Activated naive CD4-positive, alpha-beta T cell treated with anti-CD3 and anti-CD28 coated beads, Interleukin-2, amount 10 ng/mL, durations not matched to agents 7 days and 5 days (primary cell): Measurements from ENCODE around the gene GJA9.
"Not testable (repeated sequence)": the region's sequence is repeated elsewhere in the genome, so short reads cannot be mapped to it uniquely, and the experiment has no call there.

Experiments used
- CTCF ChIA-PET: fragments of 350-600 bp; sonication (Branson Sonifier 250); formaldehyde crosslinking; loops from one replicate; lab custom pipeline; 2021; ENCODE audit warnings: antibody characterized with exemption; lab: Charles Lee
- DNase-seq: peaks from one replicate; pipeline ENCODE4 v3.0.0-alpha.2; 2020
- H3K27ac Mint-ChIP-seq: one replicate; pipeline ENCODE4 v1.8.0; 2021; ENCODE audit warnings: mild to moderate bottlenecking, moderate library complexity, mixed read lengths
- H3K27me3 Mint-ChIP-seq: one replicate; pipeline ENCODE4 v1.8.0; 2021; ENCODE audit warnings: mild to moderate bottlenecking, mixed read lengths
- H3K36me3 Mint-ChIP-seq: one replicate; pipeline ENCODE4 v1.8.0; 2021; ENCODE audit warnings: mixed read lengths
- H3K4me1 Mint-ChIP-seq: one replicate; pipeline ENCODE4 v1.8.0; 2021; ENCODE audit warnings: mixed read lengths
- H3K4me3 Mint-ChIP-seq: one replicate; pipeline ENCODE4 v1.8.0; 2021; ENCODE audit warnings: mild to moderate bottlenecking, moderate library complexity, mixed read lengths
- H3K9me3 Mint-ChIP-seq: one replicate; pipeline ENCODE4 v1.8.0; 2021; ENCODE audit warnings: mixed read lengths

Gene GJA9

DNA sequence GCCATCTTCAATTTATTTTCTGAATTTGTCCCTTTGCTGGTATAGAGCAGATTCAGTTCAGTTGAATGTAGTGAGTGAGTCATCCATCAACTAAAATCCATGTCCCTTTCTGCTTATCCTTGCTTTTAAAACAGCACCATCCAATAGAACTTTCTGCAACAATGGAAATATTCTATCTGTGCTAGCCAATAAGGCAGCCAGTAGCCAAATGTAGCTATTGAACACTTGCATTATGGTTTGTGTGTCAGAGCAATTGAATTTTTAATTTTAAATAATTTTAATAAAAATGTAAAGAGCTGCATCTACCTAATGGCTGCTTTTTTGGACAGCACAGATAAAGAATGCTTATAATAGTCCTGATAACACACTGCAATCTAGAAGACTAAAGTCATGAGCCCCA is at the start of gene GJA9:
Gene GJA9 (minus strand): TSS at position 101 of the 400 bp plus-strand sequence. CDS start 5,489 bp downstream, outside the sequence.
- Mint-ChIP-seq H3K36me3 (no peaks in the 10 kb centered on the region), H3K27me3 (no peaks in the 10 kb centered on the region), H3K9me3 (no peaks in the 10 kb centered on the region), H3K4me1 (no peaks in the 10 kb centered on the region), H3K4me3 (no peak within 1 kb of the TSS), H3K27ac (no peak within 1 kb of the TSS)
- DNase-seq, result no peak
- CTCF ChIA-PET, result interaction anchor here (0.6 kb wide), 1 partner anchor 60 kb away, joined by 3 read pairs; no protein-coding TSS in a partner anchor

GRCh38 chr1:38929476-38929875 is 48.1 kb upstream of the GJA9 start:
- CTCF ChIA-PET, result no interaction called here
- Mint-ChIP-seq H3K4me3 (no peak overlapping the region), H3K27me3 (no peaks in the 10 kb centered on the region), H3K4me1 (peaks cover 2% of the 10 kb centered on the region), H3K36me3 (no peaks in the 10 kb centered on the region), H3K9me3 (no peaks in the 10 kb centered on the region), H3K27ac (no peak overlapping the region)
- DNase-seq, result no peak

- H3K9me3 Mint-ChIP-seq, result no peaks in the 10 kb centered on the region
- H3K4me3 Mint-ChIP-seq, result no peak overlapping the region
- CTCF ChIA-PET, result no interaction called here
- H3K36me3 Mint-ChIP-seq, result no peaks in the 10 kb centered on the region
- H3K27ac Mint-ChIP-seq, result peak overlapping the region; percentile 52
- no peak for DNase-seq
- peaks cover 2% of the 10 kb centered on the region for H3K4me1 Mint-ChIP-seq
- H3K27me3 Mint-ChIP-seq, result peaks cover 1% of the 10 kb centered on the region
These were observed 47.7 kb upstream of the GJA9 start for GRCh38 chr1:38929054-38929453.

GRCh38 chr1:38926091-38926490 is 44.7 kb upstream of the GJA9 start:
- peaks cover 2% of the 10 kb centered on the region for H3K4me1 Mint-ChIP-seq
- CTCF ChIA-PET, result no interaction called here
- H3K27ac Mint-ChIP-seq, result no peak overlapping the region
- H3K4me3 Mint-ChIP-seq, result no peak overlapping the region
- no peaks in the 10 kb centered on the region for H3K9me3 Mint-ChIP-seq
- DNase-seq, result no peak
- peaks cover 11% of the 10 kb centered on the region for H3K27me3 Mint-ChIP-seq
- no peaks in the 10 kb centered on the region for H3K36me3 Mint-ChIP-seq

GRCh38 chr1:38925391-38925790 is 44.0 kb upstream of the GJA9 start:
- CTCF ChIA-PET, result no interaction called here
- Mint-ChIP-seq H3K36me3 (no peaks in the 10 kb centered on the region), H3K4me1 (peaks cover 2% of the 10 kb centered on the region), H3K27me3 (peaks cover 14% of the 10 kb centered on the region), H3K4me3 (no peak overlapping the region), H3K27ac (no peak overlapping the region), H3K9me3 (no peaks in the 10 kb centered on the region)
- no peak for DNase-seq

- no peak for DNase-seq
- no peaks in the 10 kb centered on the region for H3K4me1 Mint-ChIP-seq
- no peaks in the 10 kb centered on the region for H3K36me3 Mint-ChIP-seq
- peaks cover 20% of the 10 kb centered on the region for H3K27me3 Mint-ChIP-seq
- no peak overlapping the region for H3K27ac Mint-ChIP-seq
- CTCF ChIA-PET, result no interaction called here
- no peaks in the 10 kb centered on the region for H3K9me3 Mint-ChIP-seq
- no peak overlapping the region for H3K4me3 Mint-ChIP-seq
These were observed 42.2 kb upstream of the GJA9 start for GRCh38 chr1:38923607-38924006.

DNA sequence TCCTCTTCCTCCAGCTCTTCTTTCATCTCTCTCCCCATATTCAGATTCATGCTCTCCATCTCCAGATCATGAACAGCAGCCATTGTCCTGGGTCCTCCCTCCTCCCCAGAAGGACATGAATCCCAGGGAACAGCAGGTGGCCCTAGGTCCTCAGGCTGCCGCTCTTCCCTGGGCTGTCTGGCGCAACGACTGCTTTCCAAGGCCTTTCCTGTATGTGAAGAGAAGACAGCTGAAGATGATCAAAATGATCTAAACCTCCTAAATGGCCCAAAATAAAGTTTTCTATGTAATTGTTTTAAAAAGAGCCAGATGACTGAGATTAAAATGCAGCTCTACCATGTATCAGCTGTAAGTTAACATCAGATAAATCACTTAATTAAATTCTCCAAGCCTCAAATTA is 37.7 kb upstream of the GJA9 start:
- Mint-ChIP-seq H3K27me3 (peaks cover 20% of the 10 kb centered on the region), H3K9me3 (no peaks in the 10 kb centered on the region), H3K27ac (no peak overlapping the region), H3K36me3 (no peaks in the 10 kb centered on the region), H3K4me1 (no peaks in the 10 kb centered on the region), H3K4me3 (no peak overlapping the region)
- CTCF ChIA-PET, result no interaction called here
- DNase-seq, result no peak

GRCh38 chr1:38918568-38918967 is 37.2 kb upstream of the GJA9 start:
- Mint-ChIP-seq H3K4me3 (no peak overlapping the region), H3K9me3 (no peaks in the 10 kb centered on the region), H3K27me3 (peaks cover 15% of the 10 kb centered on the region), H3K4me1 (no peaks in the 10 kb centered on the region), H3K27ac (no peak overlapping the region), H3K36me3 (no peaks in the 10 kb centered on the region)
- no peak for DNase-seq
- CTCF ChIA-PET, result interaction anchor here (0.7 kb wide), 1 partner anchor 468 kb away, joined by 3 read pairs; no protein-coding TSS in a partner anchor

GRCh38 chr1:38917772-38918171 is 36.4 kb upstream of the GJA9 start:
- Mint-ChIP-seq H3K36me3 (no peaks in the 10 kb centered on the region), H3K4me3 (no peak overlapping the region), H3K4me1 (no peaks in the 10 kb centered on the region), H3K27ac (no peak overlapping the region), H3K9me3 (no peaks in the 10 kb centered on the region), H3K27me3 (peaks cover 14% of the 10 kb centered on the region)
- CTCF ChIA-PET, result interaction anchor here (0.7 kb wide), 1 partner anchor 469 kb away, joined by 3 read pairs; no protein-coding TSS in a partner anchor
- DNase-seq, result no peak

DNA sequence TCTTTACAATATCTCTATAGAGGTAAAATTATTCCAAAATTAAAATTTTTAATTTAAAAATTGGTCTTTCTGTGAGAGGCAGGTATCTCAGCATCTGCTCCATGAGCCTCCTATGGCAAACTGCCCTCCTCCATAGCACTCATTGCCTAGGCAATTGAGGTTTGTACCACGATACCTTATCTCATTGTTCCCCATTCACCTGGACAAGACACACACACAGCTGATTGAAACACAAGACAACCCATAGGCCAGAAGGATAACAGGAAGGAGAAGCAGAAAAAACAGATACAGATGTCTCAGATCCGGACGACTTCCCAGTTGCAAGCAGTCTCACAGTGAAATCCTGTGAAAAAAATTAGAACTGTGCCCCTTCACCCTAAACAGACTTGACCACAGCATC is 36.0 kb upstream of the GJA9 start:
- H3K4me3 Mint-ChIP-seq, result no peak overlapping the region
- no peaks in the 10 kb centered on the region for H3K36me3 Mint-ChIP-seq
- H3K27me3 Mint-ChIP-seq, result peaks cover 14% of the 10 kb centered on the region
- CTCF ChIA-PET, result no interaction called here
- no peak for DNase-seq
- H3K4me1 Mint-ChIP-seq, result no peaks in the 10 kb centered on the region
- no peak overlapping the region for H3K27ac Mint-ChIP-seq
- H3K9me3 Mint-ChIP-seq, result no peaks in the 10 kb centered on the region

- Mint-ChIP-seq H3K27me3 (peaks cover 6% of the 10 kb centered on the region), H3K4me1 (no peaks in the 10 kb centered on the region), H3K4me3 (no peak overlapping the region), H3K27ac (peak overlapping the region; percentile 28), H3K9me3 (no peaks in the 10 kb centered on the region), H3K36me3 (no peaks in the 10 kb centered on the region)
- no peak for DNase-seq
- CTCF ChIA-PET, result no interaction called here
These were observed 34.1 kb upstream of the GJA9 start for GRCh38 chr1:38915352-38915948.

DNA sequence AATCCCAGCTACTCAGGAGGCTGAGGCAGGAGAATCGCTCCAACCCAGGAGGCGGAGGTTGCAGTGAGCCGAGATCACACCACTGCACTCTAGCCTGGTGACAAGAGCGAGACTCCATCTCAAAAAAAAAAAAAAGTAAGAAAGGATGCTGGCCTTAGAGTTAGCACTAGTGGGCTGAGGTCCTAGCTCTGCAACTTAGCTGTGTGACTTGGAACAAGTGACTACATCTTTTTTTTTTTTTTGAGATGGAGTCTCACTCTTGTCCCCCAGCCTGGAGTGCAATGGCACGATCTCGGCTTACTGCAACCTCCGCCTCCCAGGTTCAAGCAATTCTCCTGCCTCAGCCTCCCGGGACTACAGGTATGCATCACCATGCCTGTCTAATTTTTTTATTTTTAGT is 33.5 kb upstream of the GJA9 start:
- DNase-seq, H3K36me3 Mint-ChIP-seq, H3K27me3 Mint-ChIP-seq, H3K4me1 Mint-ChIP-seq, H3K9me3 Mint-ChIP-seq, H3K4me3 Mint-ChIP-seq, CTCF ChIA-PET: not testable (repeated sequence)
- peak overlapping the region; percentile 28 for H3K27ac Mint-ChIP-seq

DNA sequence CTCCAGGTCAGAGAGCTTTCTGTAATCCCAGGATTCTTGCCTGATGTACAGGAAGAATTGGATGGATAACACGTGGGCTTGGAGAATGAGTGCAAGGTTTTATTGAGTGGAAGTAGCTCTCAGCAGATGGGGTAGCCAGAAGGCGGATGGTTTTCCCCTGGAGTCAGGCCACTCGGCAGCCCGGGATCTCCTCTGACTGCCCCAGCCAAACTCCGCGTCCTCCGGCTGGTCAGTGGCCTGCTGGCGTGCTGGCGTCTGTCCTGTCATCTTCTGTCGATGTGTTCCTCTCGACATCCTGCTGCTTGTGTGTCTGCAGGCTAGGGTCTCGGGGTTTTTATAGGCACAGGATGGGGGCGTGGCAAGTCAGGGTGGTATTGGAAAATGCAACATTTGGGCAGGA is 27.4 kb upstream of the GJA9 start:
- DNase-seq, result no peak
- no peaks in the 10 kb centered on the region for H3K4me1 Mint-ChIP-seq
- H3K27ac Mint-ChIP-seq, result no peak overlapping the region
- no peaks in the 10 kb centered on the region for H3K36me3 Mint-ChIP-seq
- CTCF ChIA-PET, result no interaction called here
- no peak overlapping the region for H3K4me3 Mint-ChIP-seq
- H3K27me3 Mint-ChIP-seq, result no peaks in the 10 kb centered on the region
- peaks cover 4% of the 10 kb centered on the region for H3K9me3 Mint-ChIP-seq

- H3K9me3 Mint-ChIP-seq, result peaks cover 4% of the 10 kb centered on the region
- CTCF ChIA-PET, result no interaction called here
- H3K36me3 Mint-ChIP-seq, result no peaks in the 10 kb centered on the region
- no peak overlapping the region for H3K4me3 Mint-ChIP-seq
- no peaks in the 10 kb centered on the region for H3K4me1 Mint-ChIP-seq
- no peak for DNase-seq
- no peak overlapping the region for H3K27ac Mint-ChIP-seq
- H3K27me3 Mint-ChIP-seq, result no peaks in the 10 kb centered on the region
These were observed 24.6 kb upstream of the GJA9 start for GRCh38 chr1:38905985-38906384.

DNA sequence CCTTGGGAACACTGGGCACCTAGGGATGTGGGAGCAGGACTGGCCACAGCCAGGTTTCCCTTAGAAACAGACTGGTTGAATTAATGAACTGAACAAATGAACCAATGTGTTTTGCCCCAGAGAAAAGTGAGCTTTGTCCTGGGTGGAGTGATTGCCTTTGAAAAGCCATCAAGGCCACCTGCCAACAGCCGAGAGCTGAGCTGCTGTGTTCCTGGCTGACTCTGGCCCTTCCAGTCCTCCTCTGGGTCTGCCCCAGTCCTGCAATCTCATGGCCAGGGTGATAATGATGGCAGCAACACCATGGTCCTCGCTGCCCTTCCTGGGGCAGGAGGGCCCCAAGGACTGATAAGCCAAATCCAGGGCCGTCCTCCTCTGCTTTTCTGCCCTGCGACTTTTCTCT is 18.2 kb upstream of the GJA9 start:
- Mint-ChIP-seq H3K27ac (no peak overlapping the region), H3K4me1 (peaks cover 2% of the 10 kb centered on the region), H3K9me3 (no peaks in the 10 kb centered on the region), H3K4me3 (no peak overlapping the region), H3K27me3 (no peaks in the 10 kb centered on the region), H3K36me3 (no peaks in the 10 kb centered on the region)
- CTCF ChIA-PET, result no interaction called here
- DNase-seq, result no peak
